ENCODE results near the gene CBLIF. TPM values are rescaled to one million over a fixed set of nuclear protein-coding genes. Genes with fewer than 3 reads are reported as not detected.

Gene CBLIF
- total RNA-seq, 3 donors from 2014 or later (not counting 1 experiment from before 2014, with no cell fraction given) = not detected

GRCh38 chr11:59804061-59804460 lies 41.2 kb downstream of the CBLIF start:
- peaks cover 0 to 12% of the 10 kb centered on the region in 2 donors for H3K4me1 Mint-ChIP-seq
- no peak for ATAC-seq
- intact Hi-C loops (cut with micrococcal nuclease) = loop anchor here (10.0 kb wide), 1 partner anchor 249 kb away; no protein-coding TSS in a partner anchor

GRCh38 chr11:59802639-59803176 lies 42.6 kb downstream of the CBLIF start:
- Mint-ChIP-seq H3K36me3 (peaks cover 8% of the 10 kb centered on the region), H3K27ac (no peak overlapping the region), H3K27me3 (ENCODE audit: low read depth in 2 of 2) (no peaks in the 10 kb centered on the region), H3K9me3 (no peaks in the 10 kb centered on the region), H3K4me3 (no peak overlapping the region), H3K4me1 (peaks cover 0 to 12% of the 10 kb centered on the region in 2 donors)
- no peak overlapping the region for H3K4me3 ChIP-seq (ENCODE audit: low read length)
- peak; percentile 61 for TF ChIP-seq CTCF (IDR thresholded peaks at IDR 0.05)
- no peak overlapping the region for H3K27ac ChIP-seq (ENCODE audit: low read length)
- ATAC-seq = peak in 2 of 3 donors; percentile 83 to 86
- H3K27me3 ChIP-seq (ENCODE audit: control insufficient read depth, insufficient read depth, low read length) = no peaks in the 10 kb centered on the region
- peak in 1 of 2 donors; percentile 83 for DNase-seq
- H3K36me3 ChIP-seq (ENCODE audit: control insufficient read depth, insufficient read depth, low read length) = peaks cover 25% of the 10 kb centered on the region
- 39% methylated on average over 3 of the region's 4 CpGs for WGBS (ENCODE audit: insufficient coverage)
- no peaks in the 10 kb centered on the region for H3K4me1 ChIP-seq (ENCODE audit: control insufficient read depth, insufficient read depth, low read length)
- intact Hi-C loops (cut with micrococcal nuclease) = loop anchor here (1.0 to 10.0 kb wide), 2 partner anchors 48 to 248 kb away; no protein-coding TSS in a partner anchor
- H3K9me3 ChIP-seq (ENCODE audit: control insufficient read depth, insufficient read depth, low read length) = no peaks in the 10 kb centered on the region

More at GRCh38 chr11:59804061-59804460, 41.2 kb downstream of the CBLIF start:
- Mint-ChIP-seq H3K27ac (no peak overlapping the region), H3K36me3 (peaks cover 6% of the 10 kb centered on the region), H3K9me3 (no peaks in the 10 kb centered on the region), H3K27me3 (ENCODE audit: low read depth in 2 of 2) (no peaks in the 10 kb centered on the region), H3K4me3 (no peak overlapping the region)
- Histone ChIP-seq H3K27ac (ENCODE audit: low read length) (no peak overlapping the region), H3K4me1 (ENCODE audit: control insufficient read depth, insufficient read depth, low read length) (no peaks in the 10 kb centered on the region), H3K27me3 (ENCODE audit: control insufficient read depth, insufficient read depth, low read length) (no peaks in the 10 kb centered on the region), H3K9me3 (ENCODE audit: control insufficient read depth, insufficient read depth, low read length) (no peaks in the 10 kb centered on the region), H3K4me3 (ENCODE audit: low read length) (no peak overlapping the region), H3K36me3 (ENCODE audit: control insufficient read depth, insufficient read depth, low read length) (peaks cover 28% of the 10 kb centered on the region)
- DNase-seq = no peak
- 83% methylated on average over 2 of the region's 2 CpGs for WGBS (ENCODE audit: insufficient coverage)
- TF ChIP-seq CTCF (IDR thresholded peaks at IDR 0.05) = no peak

- no peak overlapping the region for H3K27ac Mint-ChIP-seq
- 74% methylated on average over 5 of the region's 5 CpGs for WGBS (ENCODE audit: insufficient coverage)
These were observed 43.2 kb downstream of the CBLIF start for GRCh38 chr11:59801981-59802638.

More at GRCh38 chr11:59801981-59802638, 43.2 kb downstream of the CBLIF start:
- Mint-ChIP-seq H3K4me1 (peaks cover 0 to 11% of the 10 kb centered on the region in 2 donors), H3K36me3 (peaks cover 14% of the 10 kb centered on the region), H3K27me3 (ENCODE audit: low read depth in 2 of 2) (no peaks in the 10 kb centered on the region), H3K4me3 (no peak overlapping the region), H3K9me3 (no peaks in the 10 kb centered on the region)
- H3K4me3 ChIP-seq (ENCODE audit: low read length) = no peak overlapping the region
- H3K9me3 ChIP-seq (ENCODE audit: control insufficient read depth, insufficient read depth, low read length) = no peaks in the 10 kb centered on the region
- DNase-seq = no peak
- H3K27me3 ChIP-seq (ENCODE audit: control insufficient read depth, insufficient read depth, low read length) = no peaks in the 10 kb centered on the region
- H3K36me3 ChIP-seq (ENCODE audit: control insufficient read depth, insufficient read depth, low read length) = peaks cover 24% of the 10 kb centered on the region
- no peak overlapping the region for H3K27ac ChIP-seq (ENCODE audit: low read length)
- intact Hi-C loops (cut with micrococcal nuclease) = loop anchor here (1.0 to 10.0 kb wide), 2 partner anchors 48 to 247 kb away; no protein-coding TSS in a partner anchor
- TF ChIP-seq CTCF (IDR thresholded peaks at IDR 0.05) = no peak
- H3K4me1 ChIP-seq (ENCODE audit: control insufficient read depth, insufficient read depth, low read length) = no peaks in the 10 kb centered on the region
- ATAC-seq = peak in 1 of 3 donors; percentile 33

Measured in natural killer cell (primary cell).